ENCODE results near the gene SHB.

The SHB gene

DNA sequence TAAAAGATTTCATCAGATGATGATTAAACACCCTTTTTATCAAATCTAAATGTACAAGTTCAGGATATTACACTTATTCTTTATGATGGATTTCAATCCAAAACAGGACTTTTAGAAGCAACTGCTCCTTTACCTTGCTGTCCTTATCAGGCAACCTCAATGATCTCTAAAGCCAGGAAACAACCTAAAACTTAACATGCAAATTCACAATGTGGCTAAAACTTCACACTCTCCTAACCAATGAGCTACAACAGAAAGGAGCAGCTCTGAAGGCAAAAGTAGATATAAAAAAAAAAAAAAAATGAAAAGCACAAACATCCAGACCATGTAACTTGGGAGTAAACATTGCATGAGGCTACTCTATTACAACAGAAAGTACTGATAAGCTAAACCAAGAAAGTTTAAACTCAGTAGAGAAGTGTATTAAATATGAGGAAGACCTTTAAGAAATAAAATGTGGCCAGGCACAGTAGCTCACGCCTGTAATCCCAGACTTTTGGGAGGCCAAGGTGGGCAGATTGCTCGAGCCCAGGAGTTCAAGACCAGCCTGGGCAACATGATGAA lies 188.0 kb downstream of the SHB start:
- no peak for DNase-seq

DNA sequence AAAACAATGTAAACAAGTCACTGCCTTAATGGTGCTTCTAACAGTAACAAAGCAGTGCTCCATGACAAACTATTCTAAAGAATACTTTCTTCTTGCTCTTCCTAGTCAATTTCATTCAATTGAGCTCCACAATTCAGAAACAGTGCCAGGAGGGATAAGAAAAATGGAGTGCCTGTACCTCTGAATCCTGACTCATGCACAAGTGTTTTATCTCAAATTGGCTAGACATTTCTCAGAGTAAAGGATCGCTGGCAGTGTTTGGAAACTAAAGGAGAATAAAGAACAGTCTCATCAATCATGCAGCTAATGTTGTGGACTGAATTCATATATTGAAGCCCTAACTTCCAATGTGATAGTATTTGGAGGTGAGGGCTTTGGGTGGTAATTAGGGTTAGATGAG lies 192.7 kb downstream of the SHB start:
- no peak for DNase-seq

GRCh38 chr9:37873955-37874354 lies 195.1 kb downstream of the SHB start:
- DNase-seq: no peak

DNA sequence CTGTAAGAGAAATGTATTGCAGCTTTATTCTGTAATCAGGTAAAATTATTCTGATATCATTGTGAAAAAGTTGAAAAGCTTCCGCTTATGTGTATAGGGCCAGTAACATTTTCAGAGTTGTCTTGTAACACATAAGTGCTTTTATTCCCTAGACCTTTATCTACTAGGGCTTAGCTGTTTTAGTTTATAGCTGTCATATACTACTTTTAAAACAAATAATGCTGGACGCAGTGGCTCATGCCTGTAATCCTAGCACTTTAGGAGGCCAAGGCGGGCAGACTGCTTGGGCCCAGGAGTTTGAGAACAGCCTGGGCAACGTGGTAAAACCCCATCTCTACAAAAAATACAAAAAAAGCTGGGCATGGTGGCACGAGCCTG lies 198.2 kb downstream of the SHB start:
- DNase-seq: no peak

DNA sequence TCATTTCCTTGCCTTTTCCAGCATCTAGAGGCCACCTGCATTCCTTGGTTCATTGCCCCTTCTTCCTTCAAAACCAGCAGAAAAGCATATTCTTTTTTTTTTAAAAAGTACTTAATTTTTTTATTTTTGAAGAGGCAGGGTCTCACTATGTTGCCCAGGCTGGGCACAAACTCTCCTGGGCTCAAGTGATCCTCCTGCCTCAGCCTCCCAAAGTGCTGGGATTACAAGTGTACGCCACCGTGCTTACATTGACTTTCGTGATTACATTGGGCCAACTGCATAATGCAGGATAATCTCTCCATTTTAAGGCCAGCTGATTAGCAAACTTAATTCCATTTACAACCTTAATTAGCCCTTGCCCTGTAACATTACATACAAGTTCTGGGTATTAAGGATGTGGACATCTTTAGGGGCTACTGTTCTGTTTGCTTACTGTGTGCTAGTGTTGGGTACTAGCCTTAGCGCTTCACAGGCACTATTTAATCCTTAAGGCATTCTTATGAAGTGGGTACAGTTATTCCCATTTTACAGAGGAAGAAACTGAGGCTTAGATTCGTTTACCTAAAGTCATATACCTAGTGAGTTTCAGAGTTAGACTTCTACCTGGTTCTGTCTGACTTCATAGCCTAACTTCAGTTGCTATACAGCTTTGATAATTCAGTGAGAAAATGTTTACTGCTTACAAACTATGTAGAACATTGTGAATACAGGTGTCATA lies 198.8 kb downstream of the SHB start:
- no peak for DNase-seq

Data from hematopoietic multipotent progenitor cell treated with erythropoietin and hydrocortisone succinate and interleukin-3 and kit ligand, for 8 days (in vitro differentiated cells).